Prostate gland (tissue), 2 donors: ENCODE data around the gene GFI1. TPM values are rescaled to one million over a fixed set of nuclear protein-coding genes. Genes with fewer than 3 reads are reported as not detected.

Experiments used
- DNase-seq: peaks from one replicate; pipeline ENCODE4 v3.0.0-alpha.2; 2019; ENCODE audit warnings: low spot score
- H3K27ac ChIP-seq, 2 donors: fragments of 200-600 bp; sonication (generic); 2 replicates each; pipeline ENCODE4 v1.5.1; 2017 to 2019
- H3K27me3 ChIP-seq: fragments of 200-600 bp; sonication (generic); replicated peaks from 2 replicates; pipeline ENCODE4 v1.5.1; 2019; ENCODE audit not compliant: insufficient read depth
- H3K36me3 ChIP-seq, 2 donors: fragments of 200-600 bp; sonication (generic); 1 replicate in 1 of 2; 2 replicates in 1 of 2; pipeline versions ENCODE4 v1.5.1 to v1.8.1; 2017 to 2019
- H3K4me1 ChIP-seq: fragments of 200-600 bp; sonication (generic); replicated peaks from 2 replicates; pipeline ENCODE4 v1.5.1; 2019
- H3K4me3 ChIP-seq, 2 donors: fragments of 200-600 bp; sonication (generic); 2 replicates each; pipeline ENCODE4 v1.5.1; 2017 to 2019
- H3K9me3 ChIP-seq: fragments of 200-600 bp; sonication (generic); 2 replicates; pipeline ENCODE4 v1.5.1; 2017
- CTCF ChIP-seq, 4 experiments: fragments of 200-600 bp in 2 of 4; fragments of 450-650 bp in 2 of 4; sonication (generic) in 2 of 4; IDR thresholded peaks; 1 replicate in 3 of 4; 2 replicates in 1 of 4; pipeline ENCODE4 v1.5.1; 2016 to 2019; ENCODE audit warnings: antibody characterized with exemption in 4 of 4, mild to moderate bottlenecking in 2 of 4, moderate library complexity in 2 of 4
- POLR2A ChIP-seq: fragments of 450-650 bp; IDR thresholded peaks from one replicate; pipeline ENCODE4 v1.6.1; 2016; ENCODE audit warnings: antibody characterized with exemption, mild to moderate bottlenecking
- POLR2AphosphoS5 ChIP-seq: sonication (generic); formaldehyde crosslinking; IDR thresholded peaks from one replicate; pipeline ENCODE4 v1.6.1; 2017; ENCODE audit warnings: antibody characterized with exemption
- WGBS: methylation state at CpG from one replicate; pipeline ENCODE4 v1.1.5; 2018; 5-methylcytosine and 5-hydroxymethylcytosine counted together
- intact Hi-C: fragments of 100-400 bp; cut with DNase I; formaldehyde crosslinking; loops from one replicate; pipeline ENCODE4 v1.14.2; 2022
- total RNA-seq, 2 donors: library from RNA; depleted of rRNA; stranded (reverse); fragments of >200 nt; gene quantifications; one replicate each; pipeline ENCODE4 v1.1.0, GENCODE V29; 2016

GFI1 gene
- total RNA-seq, 2 donors from 2014 or later, result 0.32 to 2.1 TPM

GRCh38 chr1:92466683-92467352, 19.9 kb downstream of the GFI1 start:
- DNase-seq, result no peak
- 92% methylated on average over 1 of the region's 1 CpG for WGBS
- Histone ChIP-seq H3K4me1 (no peaks in the 10 kb centered on the region), H3K9me3 (no peaks in the 10 kb centered on the region), H3K27me3 (no peaks in the 10 kb centered on the region), H3K36me3 (no peaks in the 10 kb centered on the region), H3K4me3 (no peak overlapping the region), H3K27ac (no peak overlapping the region)
- intact Hi-C loops, result no loop called here
- TF ChIP-seq POLR2A (no peak), CTCF (IDR thresholded peaks at IDR 0.05) (no peak), POLR2AphosphoS5 (no peak)

- H3K4me1 ChIP-seq, result no peaks in the 10 kb centered on the region
- intact Hi-C loops, result no loop called here
- no peaks in the 10 kb centered on the region for H3K27me3 ChIP-seq
- no peak for DNase-seq
- 100% methylated on average over 1 of the region's 1 CpG for WGBS
- H3K4me3 ChIP-seq, result no peak overlapping the region
- no peak overlapping the region for H3K27ac ChIP-seq
- no peaks in the 10 kb centered on the region for H3K36me3 ChIP-seq
- no peaks in the 10 kb centered on the region for H3K9me3 ChIP-seq
- TF ChIP-seq POLR2AphosphoS5, result no peak
- TF ChIP-seq CTCF (IDR thresholded peaks at IDR 0.05), result no peak
- no peak for TF ChIP-seq POLR2A
Measured at GRCh38 chr1:92465256-92465647, 21.5 kb downstream of the GFI1 start.

- 91% methylated on average over 4 of the region's 4 CpGs for WGBS
Measured at GRCh38 chr1:92464588-92465255, 22.0 kb downstream of the GFI1 start.

GRCh38 chr1:92461364-92462097, 25.2 kb downstream of the GFI1 start:
- Histone ChIP-seq H3K27ac (no peak overlapping the region), H3K4me1 (no peaks in the 10 kb centered on the region), H3K4me3 (no peak overlapping the region), H3K9me3 (no peaks in the 10 kb centered on the region), H3K36me3 (no peaks in the 10 kb centered on the region), H3K27me3 (no peaks in the 10 kb centered on the region)
- TF ChIP-seq POLR2A (no peak), POLR2AphosphoS5 (no peak), CTCF (IDR thresholded peaks at IDR 0.05) (no peak)
- DNase-seq, result no peak
- intact Hi-C loops, result no loop called here
- WGBS, result 79% methylated on average over 5 of the region's 5 CpGs

More at GRCh38 chr1:92464588-92465255, 22.0 kb downstream of the GFI1 start:
- no peak overlapping the region for H3K27ac ChIP-seq
- no peak for DNase-seq
- no peak overlapping the region for H3K4me3 ChIP-seq
- H3K36me3 ChIP-seq, result no peaks in the 10 kb centered on the region
- no peak for TF ChIP-seq POLR2AphosphoS5
- TF ChIP-seq POLR2A, result no peak
- no peak for TF ChIP-seq CTCF (IDR thresholded peaks at IDR 0.05)
- no peaks in the 10 kb centered on the region for H3K9me3 ChIP-seq
- intact Hi-C loops, result no loop called here
- H3K27me3 ChIP-seq, result no peaks in the 10 kb centered on the region
- no peaks in the 10 kb centered on the region for H3K4me1 ChIP-seq
